Sigmoid colon (tissue), 4 donors: ENCODE measurements around the gene ASF1B.

Experiments
- CTCF ChIP-seq, 4 experiments: fragments of 450-650 bp in 3 of 4; fragments of 200-600 bp in 1 of 4; IDR thresholded peaks; one replicate each; pipeline ENCODE4 v1.5.1; 2016 to 2019; ENCODE audit warnings: antibody characterized with exemption in 4 of 4, mild to moderate bottlenecking in 3 of 4, moderate library complexity in 2 of 4
- EP300 ChIP-seq, 4 donors: sonication (generic); formaldehyde crosslinking; IDR thresholded peaks; one replicate each; pipeline ENCODE4 v1.6.1; 2017; ENCODE audit warnings: antibody characterized with exemption in 4 of 4

DNA sequence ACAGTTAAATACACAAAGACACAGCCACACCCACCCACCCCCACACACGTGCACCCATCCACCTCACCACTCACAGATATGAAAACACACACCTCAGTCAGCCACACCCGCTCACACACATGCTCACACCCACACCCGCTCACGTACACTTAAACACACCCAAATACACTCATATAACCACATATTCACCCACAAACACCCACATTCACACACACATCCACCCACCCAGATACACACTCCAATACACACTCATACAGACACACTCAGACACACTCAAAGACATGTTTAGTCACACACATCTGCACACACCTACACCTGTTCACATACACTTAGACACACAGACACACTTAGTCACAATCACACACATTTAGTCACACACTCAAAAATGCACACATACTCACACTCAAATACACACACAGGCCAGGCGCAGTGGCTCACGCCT lies 39.0 kb upstream of the ASF1B start:
- TF ChIP-seq CTCF (IDR thresholded peaks at IDR 0.05): no peak
- TF ChIP-seq EP300 (IDR thresholded peaks at IDR 0.05): no peak
